Urinary bladder (tissue), 4 donors: ENCODE measurements around the gene SAMD3. TPM values are rescaled to one million over a fixed set of nuclear protein-coding genes. Genes with fewer than 3 reads are reported as not detected.
"Not testable (repeated sequence)": the region's sequence is repeated elsewhere in the genome, so short reads cannot be mapped to it uniquely, and the experiment has no call there.

Experiments
- DNase-seq: peaks from one replicate; pipeline ENCODE4 v3.0.0-alpha.2; 2015; ENCODE audit errors: extremely low spot score
- H3K27ac ChIP-seq: one replicate; pipeline ENCODE4 v1.5.1; 2013; ENCODE audit warnings: low read depth, mild to moderate bottlenecking, moderate library complexity
- H3K36me3 ChIP-seq: one replicate; pipeline ENCODE4 v1.6.1; 2013; ENCODE audit warnings: mild to moderate bottlenecking, moderate library complexity; ENCODE audit not compliant: insufficient read depth
- H3K4me1 ChIP-seq: one replicate; pipeline ENCODE4 v1.6.1; 2013; ENCODE audit warnings: mild to moderate bottlenecking, moderate library complexity; ENCODE audit not compliant: insufficient read depth
- H3K4me3 ChIP-seq: one replicate; pipeline ENCODE4 v1.5.1; 2013; ENCODE audit warnings: low read depth, low read length
- WGBS: extraction: QIAGEN DNeasy Blood & Tissue Kit; methylation state at CpG from one replicate; pipeline ENCODE4 v1.1.7; 2013; 5-methylcytosine and 5-hydroxymethylcytosine counted together
- polyA plus RNA-seq: library from polyadenylated mRNA; stranded (reverse); fragments of 200-250 nt; gene quantifications from one replicate; pipeline ENCODE4 v1.2.3, GENCODE V29; 2013
- total RNA-seq: library from RNA; depleted of rRNA; stranded (reverse); fragments of >200 nt; gene quantifications from one replicate; pipeline ENCODE4 v1.2.3, GENCODE V29; 2014
- donor health status: healthy with polysubstance abuse.
- donor health status: healthy.

Gene SAMD3
- 6.3 TPM for total RNA-seq
- 0.30 TPM for polyA plus RNA-seq

GRCh38 chr6:130222775-130223174 lies at the start of gene SAMD3:
SAMD3 (minus strand) TSS chr6:130222951; CDS start chr6:130215273, 7,678 bp downstream.
- Histone ChIP-seq H3K27ac (no peak within 1 kb of the TSS), H3K4me1 (no peaks in the 10 kb centered on the region), H3K36me3 (no peaks in the 10 kb centered on the region), H3K4me3 (no peak within 1 kb of the TSS)
- DNase-seq, result no peak
- 81% methylated on average over 2 of the region's 2 CpGs for WGBS

- no peak for DNase-seq
- Histone ChIP-seq H3K4me3 (no peak overlapping the region), H3K36me3 (no peaks in the 10 kb centered on the region), H3K27ac (no peak overlapping the region), H3K4me1 (no peaks in the 10 kb centered on the region)
- WGBS, result 95% methylated on average over 3 of the region's 3 CpGs
Observed at GRCh38 chr6:130269969-130270635, 47.4 kb upstream of the SAMD3 start.

- H3K36me3 ChIP-seq, H3K4me3 ChIP-seq, H3K27ac ChIP-seq, H3K4me1 ChIP-seq, DNase-seq: not testable (repeated sequence)
- WGBS, result 64% methylated on average over 2 of the region's 2 CpGs
Observed at GRCh38 chr6:130265553-130265952, 42.8 kb upstream of the SAMD3 start.

- WGBS, result 90% methylated on average over 2 of the region's 2 CpGs
- no peak for DNase-seq
- Histone ChIP-seq H3K4me1 (no peaks in the 10 kb centered on the region), H3K36me3 (no peaks in the 10 kb centered on the region), H3K4me3 (no peak overlapping the region), H3K27ac (no peak overlapping the region)
Observed at GRCh38 chr6:130262008-130262407, 39.3 kb upstream of the SAMD3 start.

GRCh38 chr6:130261558-130261957 lies 38.8 kb upstream of the SAMD3 start:
- not testable (repeated sequence) for DNase-seq, H3K4me3 ChIP-seq, H3K27ac ChIP-seq, H3K36me3 ChIP-seq, H3K4me1 ChIP-seq
- WGBS, result 92% methylated on average over 3 of the region's 3 CpGs

GRCh38 chr6:130260614-130261241 lies 38.0 kb upstream of the SAMD3 start:
- H3K27ac ChIP-seq, H3K4me1 ChIP-seq, H3K4me3 ChIP-seq, DNase-seq, H3K36me3 ChIP-seq: not testable (repeated sequence)
- 92% methylated on average over 15 of the region's 15 CpGs for WGBS

- H3K4me3 ChIP-seq, DNase-seq, H3K4me1 ChIP-seq, H3K27ac ChIP-seq, H3K36me3 ChIP-seq: not testable (repeated sequence)
- 82% methylated on average over 4 of the region's 4 CpGs for WGBS
Observed at GRCh38 chr6:130260050-130260462, 37.3 kb upstream of the SAMD3 start.

- Histone ChIP-seq H3K36me3 (no peaks in the 10 kb centered on the region), H3K4me3 (no peak overlapping the region), H3K4me1 (no peaks in the 10 kb centered on the region), H3K27ac (no peak overlapping the region)
- DNase-seq, result no peak
- whole genome bisulfite sequencing, result 90% methylated on average over 2 of the region's 2 CpGs
Observed at GRCh38 chr6:130259557-130259956, 36.8 kb upstream of the SAMD3 start.

GRCh38 chr6:130259140-130259539 lies 36.4 kb upstream of the SAMD3 start:
- Histone ChIP-seq H3K4me3 (no peak overlapping the region), H3K27ac (no peak overlapping the region), H3K36me3 (no peaks in the 10 kb centered on the region), H3K4me1 (no peaks in the 10 kb centered on the region)
- WGBS, result 96% methylated on average over 1 of the region's 1 CpG
- no peak for DNase-seq

- DNase-seq, result no peak
- Histone ChIP-seq H3K36me3 (no peaks in the 10 kb centered on the region), H3K4me3 (no peak overlapping the region), H3K27ac (no peak overlapping the region), H3K4me1 (no peaks in the 10 kb centered on the region)
- WGBS, result 76% methylated on average over 9 of the region's 9 CpGs
Observed at GRCh38 chr6:130252527-130253237, 29.9 kb upstream of the SAMD3 start.

GRCh38 chr6:130245267-130245666 lies 22.5 kb upstream of the SAMD3 start:
- 86% methylated on average over 2 of the region's 2 CpGs for WGBS
- no peaks in the 10 kb centered on the region for H3K4me1 ChIP-seq
- H3K4me3 ChIP-seq, result no peak overlapping the region
- no peak for DNase-seq
- no peak overlapping the region for H3K27ac ChIP-seq
- no peaks in the 10 kb centered on the region for H3K36me3 ChIP-seq

- no peaks in the 10 kb centered on the region for H3K36me3 ChIP-seq
- no peak overlapping the region for H3K27ac ChIP-seq
- 95% methylated on average over 2 of the region's 2 CpGs for WGBS
- no peak overlapping the region for H3K4me3 ChIP-seq
- H3K4me1 ChIP-seq, result no peaks in the 10 kb centered on the region
- DNase-seq, result no peak
Observed at GRCh38 chr6:130244728-130245127, 22.0 kb upstream of the SAMD3 start.

GRCh38 chr6:130240232-130240631 lies 17.5 kb upstream of the SAMD3 start:
- 24% methylated on average over 4 of the region's 4 CpGs for WGBS
- Histone ChIP-seq H3K4me3 (no peak overlapping the region), H3K4me1 (no peaks in the 10 kb centered on the region), H3K36me3 (no peaks in the 10 kb centered on the region), H3K27ac (no peak overlapping the region)
- DNase-seq, result no peak

- H3K4me3 ChIP-seq, result no peak overlapping the region
- H3K27ac ChIP-seq, result no peak overlapping the region
- no peaks in the 10 kb centered on the region for H3K4me1 ChIP-seq
- no peak for DNase-seq
- WGBS, result 60% methylated on average over 2 of the region's 2 CpGs
- H3K36me3 ChIP-seq, result no peaks in the 10 kb centered on the region
Observed at GRCh38 chr6:130239755-130240154, 17.0 kb upstream of the SAMD3 start.
